NT2/D1 (cell line): ENCODE data around the gene ERI2.

ENCODE experiments used
- SUZ12 ChIP-seq: IDR thresholded peaks from 2 replicates; pipeline ENCODE4 v1.6.1; 2011; ENCODE audit not compliant: insufficient read length, insufficient read depth; ENCODE audit errors: extremely low read depth
- ZNF274 ChIP-seq: IDR thresholded peaks from 2 replicates; pipeline ENCODE4 v1.6.1; 2011; ENCODE audit warnings: mild to moderate bottlenecking, low read depth, low read length

DNA sequence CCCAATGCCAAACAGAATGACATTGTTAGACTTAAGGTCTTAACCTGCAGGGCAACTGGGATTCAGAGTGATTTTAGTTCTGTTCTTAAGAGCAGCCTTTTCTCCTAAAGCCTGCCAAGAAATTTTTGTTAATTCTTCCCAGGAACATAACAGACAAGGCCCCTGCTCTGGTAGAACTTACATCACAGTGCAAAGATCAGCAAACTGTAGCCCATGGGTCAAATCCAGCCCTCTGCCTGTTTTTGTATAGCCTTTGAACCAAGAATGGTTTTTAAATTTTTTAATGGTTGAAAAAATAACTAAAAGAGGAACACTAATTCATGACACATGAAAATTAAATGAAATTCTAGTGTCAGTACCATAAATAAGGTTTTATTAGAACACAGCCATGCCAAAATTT is 38.7 kb downstream of the ERI2 start:
- TF ChIP-seq ZNF274 (no peak), SUZ12 (no peak)
